GM18858 (cell line): ENCODE measurements around the gene NR1D1.
"Not testable (repeated sequence)": the region's sequence is repeated elsewhere in the genome, so short reads cannot be mapped to it uniquely, and the experiment has no call there.

Experiments used
- ATAC-seq: cut with Tn5 transposase; IDR thresholded peaks from one replicate; pipeline ENCODE4 v1.9.1; 2021; ENCODE audit not compliant: unreplicated experiment

Gene NR1D1

GRCh38 chr17:40100419-40100668, at the start of gene NR1D1:
Gene NR1D1 (minus strand): TSS chr17:40100589. CDS start chr17:40100094, 495 bp downstream.
- no peak for ATAC-seq

GRCh38 chr17:40148527-40148926, 48.1 kb upstream of the NR1D1 start:
- ATAC-seq = no peak

DNA sequence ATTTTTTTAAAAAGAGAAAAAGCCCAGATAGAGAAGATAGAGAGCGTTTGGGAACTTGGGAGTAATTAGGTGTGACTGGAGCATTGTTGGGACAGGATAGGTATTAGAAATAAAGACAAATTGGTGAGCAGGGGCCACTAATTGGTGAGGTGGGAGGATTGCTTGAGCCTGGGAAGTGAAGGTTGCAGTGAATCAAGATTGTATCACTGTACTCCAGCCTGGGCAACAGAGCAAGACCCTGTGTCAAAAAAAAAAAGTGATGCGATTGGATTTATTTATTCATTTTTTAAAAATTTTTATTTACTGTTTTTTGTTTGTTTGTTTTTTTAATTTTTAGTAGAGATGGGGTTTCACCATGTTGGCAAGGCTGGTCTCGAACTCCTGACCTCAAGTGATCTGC, 45.1 kb upstream of the NR1D1 start:
- no peak for ATAC-seq

DNA sequence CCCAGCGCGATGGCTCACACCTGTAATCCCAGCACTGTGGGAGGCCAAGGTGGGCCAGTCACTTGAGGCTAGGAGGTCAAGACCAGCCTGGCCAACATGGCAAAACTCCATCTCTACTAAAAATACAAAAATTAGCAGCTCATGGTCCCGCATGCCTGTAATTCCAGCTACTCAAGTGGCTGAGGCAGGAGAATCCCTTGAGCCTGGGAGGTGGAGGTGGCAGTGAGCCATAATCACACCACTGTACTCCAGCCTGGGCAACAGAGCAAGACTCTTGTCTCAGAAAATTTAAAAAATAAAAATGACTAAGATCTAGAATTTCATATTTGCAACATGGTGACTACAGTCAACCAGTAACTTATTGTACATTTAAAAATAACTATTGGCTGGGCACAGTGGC, 42.8 kb upstream of the NR1D1 start:
- ATAC-seq = not testable (repeated sequence)

DNA sequence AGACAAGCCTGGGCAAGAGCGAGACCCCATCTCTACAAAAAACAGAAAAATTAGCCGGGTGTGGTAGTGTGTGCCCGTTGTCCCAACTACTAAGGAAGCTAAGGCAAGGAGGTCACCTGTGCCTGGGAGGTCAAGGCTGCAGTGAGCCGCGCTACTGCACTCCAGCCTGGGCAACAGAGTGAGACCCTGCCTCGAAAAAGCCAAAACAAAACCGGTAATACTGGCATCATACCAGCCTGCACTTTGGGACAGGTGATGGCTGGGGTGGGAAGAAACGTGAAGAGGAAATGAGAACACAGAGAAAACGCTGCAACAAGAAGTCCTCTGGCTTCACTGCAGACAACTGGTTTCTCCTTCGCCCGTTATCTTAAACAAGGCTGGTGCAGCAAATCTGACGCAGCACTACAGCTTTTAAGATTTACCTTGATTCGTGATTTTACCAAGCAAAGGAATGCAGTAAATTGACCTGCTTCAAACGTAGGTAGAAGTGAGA, 39.2 kb upstream of the NR1D1 start:
- peak; percentile 9 for ATAC-seq

DNA sequence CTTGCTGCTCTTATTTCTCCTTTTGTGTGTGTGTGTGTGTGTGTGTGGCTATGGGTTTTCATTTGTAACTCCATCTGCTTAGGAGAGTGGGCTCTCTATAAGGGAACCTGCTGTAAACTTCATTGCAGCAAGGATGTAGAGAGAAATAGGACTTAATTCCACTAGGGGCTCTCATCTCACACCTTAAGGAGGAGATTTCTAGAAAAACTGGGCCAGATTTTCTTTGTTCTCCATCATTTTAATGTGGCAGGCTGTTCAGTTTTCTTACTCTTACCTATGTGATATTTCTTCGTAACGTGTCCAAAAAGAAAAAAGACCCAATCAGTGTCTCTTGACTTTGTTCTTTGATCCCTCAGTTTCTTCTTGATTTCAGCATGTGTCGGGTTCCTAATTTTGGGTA, 35.4 kb upstream of the NR1D1 start:
- ATAC-seq = no peak

GRCh38 chr17:40134184-40134583, 33.8 kb upstream of the NR1D1 start:
- ATAC-seq = no peak

- no peak for ATAC-seq
Measured at GRCh38 chr17:40130352-40131042, 30.1 kb upstream of the NR1D1 start.

DNA sequence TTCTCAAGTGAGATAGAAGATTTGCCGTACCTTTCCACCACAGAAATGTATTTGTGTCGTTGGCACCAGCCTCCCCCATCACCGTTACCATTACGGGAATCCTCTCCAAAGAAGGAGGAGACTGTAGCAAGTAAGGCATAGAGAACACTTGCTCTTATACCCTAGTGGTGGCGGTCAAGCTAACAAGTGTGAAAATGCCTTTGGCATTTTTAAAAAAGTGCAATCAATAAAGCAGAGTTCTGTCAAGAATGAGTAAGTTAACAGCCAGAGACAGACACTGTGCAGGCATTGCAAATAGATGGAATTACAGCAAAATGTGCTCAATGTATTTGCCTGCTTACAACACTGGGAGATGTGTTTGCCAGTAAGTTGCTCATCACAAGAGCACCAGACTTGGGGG, 29.1 kb upstream of the NR1D1 start:
- no peak for ATAC-seq

GRCh38 chr17:40124279-40125141, 24.1 kb upstream of the NR1D1 start:
- ATAC-seq = no peak

GRCh38 chr17:40123811-40124114, 23.4 kb upstream of the NR1D1 start:
- ATAC-seq = no peak

- no peak for ATAC-seq
Measured at GRCh38 chr17:40122999-40123810, 22.8 kb upstream of the NR1D1 start.

- no peak for ATAC-seq
Measured at GRCh38 chr17:40122136-40122998, 22.0 kb upstream of the NR1D1 start.

DNA sequence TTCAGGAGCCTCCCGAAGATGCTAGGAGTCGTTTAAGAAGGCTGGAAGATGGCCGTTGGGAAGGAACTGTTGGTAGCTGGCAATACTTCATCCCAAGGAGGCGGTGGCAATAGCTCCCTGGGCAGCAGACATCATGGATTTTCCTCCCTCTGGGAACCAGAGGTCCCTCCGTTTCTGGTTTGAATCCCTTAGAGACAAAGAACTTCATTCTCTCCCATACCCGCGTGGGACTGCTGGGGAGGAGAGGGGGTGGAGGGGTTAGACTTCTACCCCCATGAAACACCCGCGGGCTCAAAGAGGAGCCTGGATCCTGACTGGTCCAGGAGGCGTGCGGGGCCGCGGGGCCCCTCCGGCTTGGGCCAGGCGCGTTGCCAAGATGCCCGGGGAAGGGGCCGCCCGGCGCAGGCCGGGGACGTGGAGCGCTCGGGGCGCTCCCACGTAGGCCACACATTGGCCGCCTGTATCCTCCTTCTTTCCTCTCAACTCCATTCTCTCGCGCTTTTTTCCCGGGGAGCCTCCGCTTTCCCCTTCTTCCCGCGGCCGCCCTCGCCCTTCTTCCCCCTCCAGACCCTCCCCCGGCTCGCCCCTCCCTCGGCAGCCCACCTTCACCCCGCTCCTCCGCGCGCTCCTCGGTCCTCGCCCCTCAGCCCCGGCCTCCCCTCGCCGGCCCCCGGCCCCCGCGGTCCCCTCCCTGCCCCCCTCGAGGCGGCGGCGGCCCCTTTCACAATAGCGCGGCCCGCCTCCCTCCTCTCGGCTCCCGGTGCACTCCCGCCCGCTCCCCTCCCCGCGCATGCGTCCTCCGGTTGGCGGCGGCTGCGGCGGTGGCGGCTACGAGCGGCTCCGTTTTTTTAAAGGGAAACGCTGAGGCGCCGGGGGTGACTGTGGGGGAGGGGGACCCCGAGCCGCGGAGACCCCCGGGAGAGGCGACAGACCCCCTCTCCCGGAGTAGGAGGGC, 21.1 kb upstream of the NR1D1 start, which contains the start of gene MSL1:
TSS of gene MSL1 (plus strand) at position 791 of the 955 bp plus-strand sequence. CDS start 642 bp downstream, outside the sequence.
- no peak for ATAC-seq

DNA sequence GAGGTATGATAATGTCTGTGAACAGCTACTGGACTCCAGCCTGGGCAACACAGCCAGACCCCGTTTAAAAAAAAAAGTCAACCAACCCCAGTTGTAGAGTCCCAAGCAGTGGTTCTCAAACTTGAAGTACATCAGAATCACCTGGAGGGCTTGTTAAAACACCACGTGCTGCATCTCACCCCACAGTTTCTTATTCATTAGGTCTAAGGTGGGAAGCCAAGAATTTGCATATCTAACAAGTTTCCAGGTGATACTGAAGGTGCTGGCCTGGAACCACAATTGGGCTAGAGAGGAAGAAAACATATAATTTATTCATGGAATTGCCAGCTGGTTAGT, 14.7 kb upstream of the NR1D1 start:
- ATAC-seq = no peak

DNA sequence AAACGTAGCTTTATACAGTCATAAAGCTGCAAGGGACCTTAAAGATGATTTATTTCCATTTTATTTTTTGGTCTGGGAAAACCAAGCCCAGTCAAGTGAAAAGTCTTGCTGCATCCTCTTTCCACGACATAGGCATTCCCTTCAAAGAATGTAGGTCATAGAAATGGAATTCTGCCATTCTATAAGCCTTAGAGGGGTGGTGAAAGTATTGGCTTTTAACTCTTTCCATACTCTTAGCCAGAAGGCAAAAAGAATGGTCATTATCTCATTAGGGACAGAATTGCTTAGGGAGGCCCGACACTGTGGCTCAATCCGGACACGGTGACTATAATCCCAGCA, 13.5 kb upstream of the NR1D1 start:
- ATAC-seq = no peak

DNA sequence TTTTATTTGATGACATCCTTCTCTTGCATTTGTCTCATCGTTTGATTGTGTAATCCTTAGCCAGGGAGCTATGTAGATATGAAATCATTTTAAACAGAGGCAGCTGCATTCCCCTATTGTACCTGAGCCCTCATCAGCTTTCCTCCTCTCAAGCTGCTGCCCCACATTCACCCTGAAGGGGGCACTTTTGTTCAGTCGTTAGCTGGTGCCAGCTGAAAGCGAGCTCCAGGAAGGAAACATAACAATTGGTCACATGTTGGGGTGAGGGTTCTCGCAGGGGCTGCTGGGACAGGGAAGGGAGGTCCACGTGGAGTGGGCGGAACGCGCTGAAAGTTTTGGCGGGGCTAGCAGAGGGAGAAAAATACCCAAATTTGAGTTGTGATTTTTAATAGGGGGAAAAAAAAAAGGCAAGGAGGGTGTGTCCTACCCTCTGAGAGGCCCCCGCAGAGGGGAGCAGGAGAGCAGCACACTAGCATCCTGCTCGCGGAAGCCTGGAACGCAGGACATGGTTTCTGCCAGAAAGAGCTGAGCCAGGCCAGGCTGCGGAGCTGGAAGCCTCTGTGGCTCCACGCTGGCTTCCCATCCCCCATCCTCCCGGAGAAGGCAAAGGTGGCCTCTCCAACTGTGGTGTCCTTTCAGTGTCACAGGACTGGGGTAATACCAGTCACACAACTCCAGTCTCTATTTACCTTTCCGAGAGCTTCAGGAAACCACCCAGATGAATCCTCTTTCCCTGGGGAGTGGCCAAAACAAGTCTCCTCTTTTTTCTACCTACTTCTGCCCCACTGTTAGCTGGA, 12.9 kb upstream of the NR1D1 start:
- peak; percentile 67 for ATAC-seq

DNA sequence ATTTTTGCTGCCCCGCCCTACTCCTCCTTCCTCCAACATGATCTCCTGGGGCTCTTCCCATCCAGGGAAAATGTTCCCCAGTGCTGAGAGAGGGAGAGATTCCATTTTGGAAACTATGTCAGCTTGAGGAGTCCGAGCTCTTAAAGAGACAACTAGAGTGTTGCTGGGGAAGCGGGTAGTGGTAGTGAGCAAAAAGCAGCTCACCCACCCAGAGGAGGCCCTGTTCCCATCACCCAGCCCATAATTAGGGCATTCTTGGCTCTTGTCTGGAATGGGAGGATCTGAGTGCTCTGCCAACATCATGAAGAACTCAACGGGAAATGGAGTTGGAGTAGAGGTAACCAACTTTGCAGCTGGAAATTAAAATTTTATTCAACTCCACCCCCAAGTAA, 12.3 kb upstream of the NR1D1 start:
- no peak for ATAC-seq

- no peak for ATAC-seq
Measured at GRCh38 chr17:40112191-40112711, 11.9 kb upstream of the NR1D1 start.
